ENCODE data around the gene NAA80. TPM values are rescaled to one million over a fixed set of nuclear protein-coding genes. Genes with fewer than 3 reads are reported as not detected.

Gene NAA80
- total and polyA plus RNA-seq, 2 of the 8 experiments (the other 6 are each of a cell fraction or from before 2014, with no cell fraction given), result 11.3 to 16.7 TPM

- TF ChIP-seq CHD7 (IDR thresholded peaks at IDR 0.05; ENCODE audit: insufficient replicate concordance, low read length), result no peak
- no peak for TF ChIP-seq CTCF (IDR thresholded peaks at IDR 0.05; ENCODE audit: control extremely low read depth in 1 of 3, insufficient read depth in 1 of 3, low read depth in 1 of 3, low read length in 3 of 3)
- no peak for TF ChIP-seq ZNF274 (IDR thresholded peaks at IDR 0.05; ENCODE audit: borderline replicate concordance, extremely low read depth, low read length)
- no peak for TF ChIP-seq SIN3A (conservative IDR thresholded peaks at IDR 0.05 in 1 of 2, IDR thresholded peaks at IDR 0.05 in 1 of 2; ENCODE audit: low read depth in 1 of 2, low read length in 2 of 2)
- TF ChIP-seq SAP30 (IDR thresholded peaks at IDR 0.05; ENCODE audit: insufficient read depth, insufficient replicate concordance, low read length), result no peak
- TF ChIP-seq CREB1 (IDR thresholded peaks at IDR 0.05), result no peak
- no peak for TF ChIP-seq ASH2L (IDR thresholded peaks at IDR 0.05; ENCODE audit: low read length)
These were observed 35.3 kb upstream of the NAA80 start (continued) for GRCh38 chr3:50334339-50335075.

Data from H1 (cell line).